Stimulated activated CD8-positive, alpha-beta memory T cell treated with anti-CD3 and anti-CD28 coated beads, Interleukin-15, amount 100 ng/mL, for 24 hours (primary cell): ENCODE data around the gene GRIA4.

Source experiments
- DNase-seq: peaks from one replicate; pipeline ENCODE4 v3.0.0-alpha.2; 2020; ENCODE audit warnings: low read depth

Gene GRIA4

GRCh38 chr11:105923252-105923651 lies 313.4 kb downstream of the GRIA4 start:
- no peak for DNase-seq

DNA sequence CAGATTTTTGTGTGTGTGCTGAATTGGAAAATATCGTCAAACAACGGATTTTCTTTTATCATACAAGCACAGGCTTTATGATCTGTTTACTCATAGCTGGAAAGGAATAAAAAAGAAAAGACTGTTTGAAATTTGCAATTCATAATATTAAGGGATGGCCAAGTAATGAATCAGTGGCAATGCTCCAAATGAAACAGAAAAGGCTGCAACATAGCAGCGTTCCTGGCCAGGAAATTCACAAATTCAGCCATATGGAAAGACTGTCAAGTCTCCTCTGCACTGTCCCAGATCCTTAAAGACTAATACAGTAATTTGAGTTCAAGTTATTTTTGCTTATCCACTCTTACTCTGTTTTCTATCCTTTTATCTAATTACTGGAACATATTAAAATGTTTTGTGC lies 313.9 kb downstream of the GRIA4 start:
- no peak for DNase-seq

- no peak for DNase-seq
These were observed 319.4 kb downstream of the GRIA4 start for GRCh38 chr11:105929084-105929955.

DNA sequence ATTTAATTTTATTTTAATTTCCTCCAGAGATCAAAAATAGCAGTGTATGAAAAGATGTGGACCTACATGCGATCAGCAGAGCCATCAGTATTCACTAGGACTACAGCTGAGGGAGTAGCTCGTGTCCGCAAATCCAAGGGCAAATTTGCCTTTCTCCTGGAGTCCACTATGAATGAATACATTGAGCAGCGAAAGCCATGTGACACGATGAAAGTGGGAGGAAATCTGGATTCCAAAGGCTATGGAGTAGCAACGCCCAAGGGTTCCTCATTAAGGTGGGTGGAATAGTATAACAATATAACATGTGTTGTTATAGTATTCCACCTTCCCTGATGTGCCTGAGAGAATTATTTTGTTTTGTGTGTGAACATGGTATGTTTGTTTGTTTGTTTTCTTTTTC lies 323.8 kb downstream of the GRIA4 start:
- no peak for DNase-seq

DNA sequence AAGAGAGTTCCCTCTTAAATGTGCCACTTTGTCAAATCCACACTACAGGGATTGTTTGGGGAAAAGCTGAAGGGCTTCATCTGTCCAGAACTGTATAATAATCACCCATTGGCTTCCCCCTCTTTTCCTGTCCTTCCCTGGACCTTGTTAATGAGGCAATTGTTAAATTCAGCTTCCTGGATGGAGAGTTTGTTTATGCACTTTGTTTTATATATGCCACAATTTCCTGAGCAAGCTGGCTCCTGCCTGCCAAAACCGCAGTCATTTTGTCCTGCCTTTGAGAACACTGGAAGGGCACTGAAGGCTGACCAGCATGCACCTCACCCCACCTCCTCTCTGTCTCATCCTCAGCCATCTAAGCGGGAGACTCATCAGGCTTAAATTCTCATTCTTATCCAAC lies 325.9 kb downstream of the GRIA4 start:
- DNase-seq = no peak

GRCh38 chr11:105937331-105937730 lies 327.5 kb downstream of the GRIA4 start:
- DNase-seq = no peak

GRCh38 chr11:105937738-105938137 lies 327.9 kb downstream of the GRIA4 start:
- no peak for DNase-seq

GRCh38 chr11:105942921-105943320 lies 333.0 kb downstream of the GRIA4 start:
- DNase-seq = no peak

DNA sequence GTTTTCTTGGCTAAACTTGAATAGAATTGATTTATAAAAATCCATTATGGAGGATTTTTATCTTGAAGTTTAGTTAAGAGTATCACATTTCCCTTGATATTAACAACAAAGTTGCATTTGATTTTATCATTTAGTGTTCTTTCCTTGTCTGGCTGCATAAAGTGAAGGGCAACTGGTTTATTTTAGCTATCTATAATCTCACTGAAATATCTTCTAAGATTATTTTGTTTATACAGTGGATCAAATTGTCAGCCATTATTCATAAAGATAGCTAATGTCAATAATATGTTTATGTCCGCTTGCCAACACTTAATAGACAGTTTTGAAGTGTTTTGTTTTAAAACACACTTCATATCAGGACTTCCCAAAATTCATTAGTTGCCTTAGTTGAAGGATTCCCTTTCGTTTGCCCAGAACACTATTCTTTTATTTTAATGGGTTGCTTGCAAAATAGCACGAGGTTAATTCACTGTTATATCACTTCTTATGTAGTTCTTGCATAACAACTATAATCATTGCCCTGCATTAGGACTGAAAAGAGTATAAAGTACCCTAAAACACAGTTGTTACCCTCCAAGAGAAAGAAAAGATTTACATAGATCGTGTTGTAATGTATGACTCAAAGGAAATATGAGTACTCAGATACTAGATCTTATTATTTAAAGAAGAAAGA lies 339.2 kb downstream of the GRIA4 start:
- no peak for DNase-seq

DNA sequence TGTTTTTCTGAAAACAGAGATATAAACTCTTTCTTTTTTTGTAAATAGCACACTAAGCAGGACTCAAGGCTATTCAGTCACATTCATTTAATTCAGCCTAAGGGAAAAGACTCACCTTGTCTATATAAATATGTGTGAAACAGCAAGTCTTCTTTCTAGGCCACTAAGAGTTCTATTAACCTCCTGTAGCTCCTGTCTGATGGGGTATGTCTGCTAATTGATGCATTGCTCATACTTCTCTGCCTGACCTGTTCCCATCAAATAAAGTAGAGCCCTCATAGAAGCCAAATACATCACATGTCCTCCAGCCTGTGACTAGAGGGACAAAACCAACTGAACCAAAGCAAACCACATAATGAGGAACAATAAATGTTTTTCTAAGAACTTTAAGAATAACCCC lies 344.0 kb downstream of the GRIA4 start:
- DNase-seq = no peak

DNA sequence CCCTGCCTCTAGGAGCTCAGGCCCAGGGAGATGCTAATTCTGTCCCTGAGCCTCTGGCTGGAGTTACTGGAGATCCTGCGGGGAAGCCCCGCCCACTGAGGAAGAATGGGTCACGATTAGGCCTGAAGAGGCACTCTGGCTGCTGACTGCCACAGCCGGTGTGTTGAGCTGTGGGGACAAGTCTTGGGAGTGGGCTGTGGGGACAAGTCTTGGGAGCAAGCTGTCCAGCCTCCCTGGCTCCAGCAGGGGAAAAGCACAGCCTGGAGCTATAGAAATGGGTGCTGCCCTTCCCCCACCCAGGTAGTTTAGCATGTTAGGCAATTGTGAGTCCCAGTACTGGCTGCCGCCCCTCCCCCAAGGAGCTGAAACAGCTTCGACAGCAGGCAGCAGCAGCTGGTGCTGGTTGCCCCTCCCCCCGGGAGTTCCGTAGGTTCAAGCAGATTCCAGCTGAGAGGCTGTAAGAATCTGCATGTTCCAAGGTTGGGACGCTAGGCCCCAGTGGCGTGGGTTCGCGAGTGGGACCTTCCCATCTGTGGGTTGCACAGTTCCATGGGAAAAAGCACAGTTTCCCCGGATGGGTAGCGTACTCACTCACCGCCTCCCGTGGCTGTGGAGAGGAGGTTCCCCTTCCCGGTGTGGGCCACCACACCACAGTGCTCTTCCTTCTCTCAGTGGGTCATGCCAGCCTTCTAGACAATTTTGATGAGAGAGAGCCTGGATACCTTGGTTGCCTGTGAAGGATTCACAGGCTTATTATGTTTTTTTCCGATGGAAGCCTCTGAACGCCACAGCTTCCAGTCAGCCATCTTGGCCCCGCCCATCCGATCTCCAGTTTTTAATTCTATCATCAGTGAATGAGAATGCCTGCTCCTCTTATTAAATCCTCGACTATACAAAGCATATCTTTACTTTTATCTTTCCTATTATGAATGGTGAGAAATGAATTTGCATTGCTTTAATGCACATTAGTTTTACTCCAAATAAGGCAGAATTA lies 350.7 kb downstream of the GRIA4 start:
- no peak for DNase-seq

- no peak for DNase-seq
These were observed 358.3 kb downstream of the GRIA4 start for GRCh38 chr11:105968021-105968697.

GRCh38 chr11:105969756-105970155 lies 359.9 kb downstream of the GRIA4 start:
- DNase-seq = no peak

DNA sequence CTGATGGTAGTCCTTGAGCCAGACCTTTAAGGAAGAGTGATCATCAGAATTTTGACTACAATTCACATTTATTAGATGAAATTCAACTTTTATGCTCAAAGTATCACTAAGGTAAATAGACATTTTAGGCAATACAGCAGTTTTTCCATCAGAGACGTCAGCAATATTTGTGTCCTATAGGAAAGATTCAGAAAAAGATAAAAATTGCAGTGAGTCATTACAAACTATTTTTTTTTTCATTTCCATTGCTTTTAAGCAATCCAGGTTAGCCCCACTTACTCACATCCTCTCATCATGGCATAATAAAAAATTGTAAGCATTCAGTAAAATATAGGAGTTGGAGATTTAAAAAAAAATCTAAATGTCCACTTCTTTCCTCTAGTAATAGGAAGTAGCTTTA lies 365.3 kb downstream of the GRIA4 start:
- DNase-seq = no peak

DNA sequence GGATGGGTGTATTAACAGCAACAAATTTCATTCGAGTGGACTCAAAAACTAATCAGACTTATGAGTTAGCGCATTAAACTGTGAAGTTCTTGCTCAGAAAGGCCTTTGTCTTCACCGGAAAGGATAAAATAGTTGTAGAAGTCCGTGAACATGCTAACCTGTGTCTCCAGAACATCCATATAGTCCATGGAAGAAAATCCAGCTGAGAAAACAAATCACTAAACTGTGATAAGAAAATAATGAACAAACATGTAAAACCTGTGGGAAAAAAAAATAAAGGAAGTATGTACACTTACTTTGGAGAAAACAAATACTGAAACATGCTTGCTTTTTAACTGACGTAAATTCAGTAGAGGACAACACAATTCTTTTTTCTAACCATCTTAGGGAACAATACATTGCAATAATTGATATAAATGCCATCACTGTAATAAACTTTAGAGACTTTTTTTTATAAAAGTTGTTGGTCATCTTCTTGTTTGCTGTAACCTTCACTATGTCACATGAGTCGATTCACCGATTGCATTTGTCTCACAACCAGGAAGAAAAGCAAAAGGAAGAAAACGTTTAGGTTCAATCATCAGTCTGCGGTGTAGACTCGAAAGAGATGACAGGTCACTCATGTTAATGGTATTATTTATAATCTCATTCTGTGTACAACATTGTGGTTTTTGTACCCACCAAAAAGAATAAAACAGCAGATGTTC lies 370.3 kb downstream of the GRIA4 start:
- no peak for DNase-seq

GRCh38 chr11:105986554-105986953 lies 376.7 kb downstream of the GRIA4 start:
- no peak for DNase-seq

GRCh38 chr11:105988197-105988596 lies 378.3 kb downstream of the GRIA4 start:
- no peak for DNase-seq

DNA sequence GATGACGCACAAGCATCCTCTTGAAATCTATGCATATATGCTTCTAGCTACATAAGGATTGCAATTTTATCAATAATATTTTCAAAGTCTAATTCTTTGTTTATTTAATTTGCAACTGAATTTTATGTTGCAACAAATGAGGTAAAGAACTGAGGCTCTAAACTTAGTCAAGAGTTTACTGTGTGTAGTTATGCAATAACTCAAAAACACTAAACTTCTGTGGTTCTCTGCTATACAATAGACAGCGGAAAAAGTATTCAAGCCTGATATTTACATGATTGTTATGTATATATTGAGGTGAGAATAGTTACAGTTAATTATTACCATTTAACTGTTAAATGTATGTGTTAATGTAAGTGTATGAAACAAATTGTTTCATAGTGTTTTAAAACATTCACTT lies 379.3 kb downstream of the GRIA4 start:
- no peak for DNase-seq

GRCh38 chr11:105991888-105992287 lies 382.0 kb downstream of the GRIA4 start:
- DNase-seq = no peak

DNA sequence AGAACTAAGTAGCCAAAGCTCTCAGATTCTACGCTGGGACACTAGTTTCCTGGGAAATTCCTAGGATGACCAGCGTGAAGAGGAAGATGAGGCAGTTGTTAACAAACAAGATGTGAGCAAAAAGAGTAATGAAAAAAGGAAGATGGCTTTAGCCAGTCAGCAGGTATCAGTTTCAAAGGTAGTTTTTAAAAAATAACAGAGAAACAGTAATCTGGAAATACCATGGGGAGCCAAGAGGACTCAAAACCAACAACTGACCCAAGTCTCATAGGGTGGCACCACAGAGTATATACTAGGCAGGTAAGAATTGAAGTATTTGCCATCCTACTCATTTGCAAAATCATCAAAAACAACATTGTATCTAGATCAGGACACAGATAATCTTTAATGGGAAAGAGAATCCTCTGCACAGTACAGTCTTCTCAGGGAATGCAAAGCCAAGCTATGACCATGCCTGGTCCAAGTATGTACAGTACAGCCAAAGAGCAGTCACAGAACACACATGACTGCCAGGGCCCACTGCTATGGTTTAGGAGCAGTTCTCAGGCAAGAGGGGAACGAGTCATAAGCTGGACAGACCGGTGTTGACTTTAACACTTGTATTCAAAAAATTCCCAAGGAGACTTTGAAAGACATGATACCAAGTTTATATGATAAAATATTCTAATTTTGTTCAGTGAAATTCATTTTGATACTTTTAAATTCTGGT lies 391.6 kb downstream of the GRIA4 start:
- DNase-seq = no peak
